Ishikawa (cell line): ENCODE data around the gene NOG.

ENCODE experiments used
- CEBPB ChIP-seq: IDR thresholded peaks from 2 replicates; pipeline ENCODE4 v1.6.1; 2012
- CREB1 ChIP-seq: IDR thresholded peaks from 2 replicates; pipeline ENCODE4 v1.6.1; 2012; ENCODE audit warnings: low read depth
- EGR1 ChIP-seq: IDR thresholded peaks from 2 replicates; pipeline ENCODE4 v1.6.1; 2012
- EP300 ChIP-seq: IDR thresholded peaks from 2 replicates; pipeline ENCODE4 v1.6.1; 2012; ENCODE audit warnings: borderline replicate concordance
- FOXM1 ChIP-seq: IDR thresholded peaks from 2 replicates; pipeline ENCODE4 v1.6.1; 2012; ENCODE audit warnings: low read depth, borderline replicate concordance
- NFIC ChIP-seq: IDR thresholded peaks from 2 replicates; pipeline ENCODE4 v1.6.1; 2012
- RAD21 ChIP-seq: IDR thresholded peaks from 2 replicates; pipeline ENCODE4 v1.6.1; 2012; ENCODE audit warnings: low read depth
- TAF1 ChIP-seq: IDR thresholded peaks from 2 replicates; pipeline ENCODE4 v1.6.1; 2012; ENCODE audit warnings: low read depth, mild to moderate bottlenecking
- TCF12 ChIP-seq: IDR thresholded peaks from 2 replicates; pipeline ENCODE4 v1.6.1; 2012; ENCODE audit warnings: low read depth
- TEAD4 ChIP-seq: IDR thresholded peaks from 2 replicates; pipeline ENCODE4 v1.6.1; 2012
- USF1 ChIP-seq: IDR thresholded peaks from 2 replicates; pipeline ENCODE4 v1.6.1; 2012
- YY1 ChIP-seq: IDR thresholded peaks from 2 replicates; pipeline ENCODE4 v1.6.1; 2012; ENCODE audit warnings: low read depth
- ZBTB7A ChIP-seq: IDR thresholded peaks from 2 replicates; pipeline ENCODE4 v1.6.1; 2012; ENCODE audit warnings: low read depth
- TF ChIP-seq, protein P1 (sequence below): IDR thresholded peaks from 2 replicates; pipeline ENCODE4 v1.6.1; 2012
- TF ChIP-seq, protein P2 (sequence below): IDR thresholded peaks from 2 replicates; pipeline ENCODE4 v1.6.1; 2012; ENCODE audit warnings: low read depth, mild to moderate bottlenecking

NOG gene

GRCh38 chr17:56602292-56603130 is 9.0 kb downstream of the NOG start:
- no peak for TF ChIP-seq TEAD4
- TF ChIP-seq CREB1: no peak
- no peak for TF ChIP-seq YY1
- TF ChIP-seq RAD21: no peak
- no peak for TF ChIP-seq TCF12
- no peak for TF ChIP-seq USF1
- no peak for TF ChIP-seq EGR1
- TF ChIP-seq, protein P1, sequence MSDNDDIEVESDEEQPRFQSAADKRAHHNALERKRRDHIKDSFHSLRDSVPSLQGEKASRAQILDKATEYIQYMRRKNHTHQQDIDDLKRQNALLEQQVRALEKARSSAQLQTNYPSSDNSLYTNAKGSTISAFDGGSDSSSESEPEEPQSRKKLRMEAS: no peak
- no peak for TF ChIP-seq ZBTB7A
- TF ChIP-seq EP300: no peak
- no peak for TF ChIP-seq TAF1
- TF ChIP-seq CEBPB: no peak
- TF ChIP-seq, protein P2, sequence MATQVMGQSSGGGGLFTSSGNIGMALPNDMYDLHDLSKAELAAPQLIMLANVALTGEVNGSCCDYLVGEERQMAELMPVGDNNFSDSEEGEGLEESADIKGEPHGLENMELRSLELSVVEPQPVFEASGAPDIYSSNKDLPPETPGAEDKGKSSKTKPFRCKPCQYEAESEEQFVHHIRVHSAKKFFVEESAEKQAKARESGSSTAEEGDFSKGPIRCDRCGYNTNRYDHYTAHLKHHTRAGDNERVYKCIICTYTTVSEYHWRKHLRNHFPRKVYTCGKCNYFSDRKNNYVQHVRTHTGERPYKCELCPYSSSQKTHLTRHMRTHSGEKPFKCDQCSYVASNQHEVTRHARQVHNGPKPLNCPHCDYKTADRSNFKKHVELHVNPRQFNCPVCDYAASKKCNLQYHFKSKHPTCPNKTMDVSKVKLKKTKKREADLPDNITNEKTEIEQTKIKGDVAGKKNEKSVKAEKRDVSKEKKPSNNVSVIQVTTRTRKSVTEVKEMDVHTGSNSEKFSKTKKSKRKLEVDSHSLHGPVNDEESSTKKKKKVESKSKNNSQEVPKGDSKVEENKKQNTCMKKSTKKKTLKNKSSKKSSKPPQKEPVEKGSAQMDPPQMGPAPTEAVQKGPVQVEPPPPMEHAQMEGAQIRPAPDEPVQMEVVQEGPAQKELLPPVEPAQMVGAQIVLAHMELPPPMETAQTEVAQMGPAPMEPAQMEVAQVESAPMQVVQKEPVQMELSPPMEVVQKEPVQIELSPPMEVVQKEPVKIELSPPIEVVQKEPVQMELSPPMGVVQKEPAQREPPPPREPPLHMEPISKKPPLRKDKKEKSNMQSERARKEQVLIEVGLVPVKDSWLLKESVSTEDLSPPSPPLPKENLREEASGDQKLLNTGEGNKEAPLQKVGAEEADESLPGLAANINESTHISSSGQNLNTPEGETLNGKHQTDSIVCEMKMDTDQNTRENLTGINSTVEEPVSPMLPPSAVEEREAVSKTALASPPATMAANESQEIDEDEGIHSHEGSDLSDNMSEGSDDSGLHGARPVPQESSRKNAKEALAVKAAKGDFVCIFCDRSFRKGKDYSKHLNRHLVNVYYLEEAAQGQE: no peak
- no peak for TF ChIP-seq FOXM1

GRCh38 chr17:56603486-56604238 is 10.2 kb downstream of the NOG start:
- no peak for TF ChIP-seq EGR1
- no peak for TF ChIP-seq RAD21
- no peak for TF ChIP-seq EP300
- TF ChIP-seq CEBPB: no peak
- TF ChIP-seq YY1: no peak
- TF ChIP-seq TCF12: no peak
- TF ChIP-seq, protein P1: no peak
- TF ChIP-seq CREB1: no peak
- no peak for TF ChIP-seq USF1
- TF ChIP-seq, protein P2: no peak
- TF ChIP-seq NFIC: no peak
- no peak for TF ChIP-seq TAF1
- no peak for TF ChIP-seq ZBTB7A
- TF ChIP-seq FOXM1: no peak
- no peak for TF ChIP-seq TEAD4

DNA sequence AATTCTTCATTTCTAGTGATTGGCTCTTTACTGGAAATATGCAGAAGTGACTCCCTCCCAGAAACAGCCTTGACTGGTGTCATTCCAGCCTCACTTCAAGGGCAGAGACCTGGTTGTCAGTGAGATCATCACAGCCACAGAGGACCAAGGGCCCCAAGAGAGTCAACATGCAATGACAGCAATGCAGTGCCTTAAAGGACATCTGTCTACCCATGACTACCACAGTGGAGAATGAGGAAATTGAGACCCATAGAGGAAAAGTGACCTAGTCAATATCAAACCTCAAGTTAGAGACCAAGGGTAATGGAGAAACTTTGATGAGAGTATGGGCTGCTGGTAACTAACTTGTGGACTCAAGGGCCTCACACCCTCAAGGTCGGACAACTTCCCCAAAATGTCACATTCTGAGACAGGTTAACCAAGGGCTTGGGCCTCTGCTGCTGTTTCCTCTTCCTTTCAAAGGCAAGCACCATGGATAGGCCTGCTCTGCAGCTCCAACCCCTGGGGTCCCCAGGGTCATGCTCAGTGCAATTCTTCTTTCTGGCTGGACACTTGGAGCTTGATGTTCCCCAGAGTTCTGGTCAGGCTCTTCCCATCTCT is 11.3 kb downstream of the NOG start:
- TF ChIP-seq ZBTB7A (no peak), TEAD4 (no peak)

DNA sequence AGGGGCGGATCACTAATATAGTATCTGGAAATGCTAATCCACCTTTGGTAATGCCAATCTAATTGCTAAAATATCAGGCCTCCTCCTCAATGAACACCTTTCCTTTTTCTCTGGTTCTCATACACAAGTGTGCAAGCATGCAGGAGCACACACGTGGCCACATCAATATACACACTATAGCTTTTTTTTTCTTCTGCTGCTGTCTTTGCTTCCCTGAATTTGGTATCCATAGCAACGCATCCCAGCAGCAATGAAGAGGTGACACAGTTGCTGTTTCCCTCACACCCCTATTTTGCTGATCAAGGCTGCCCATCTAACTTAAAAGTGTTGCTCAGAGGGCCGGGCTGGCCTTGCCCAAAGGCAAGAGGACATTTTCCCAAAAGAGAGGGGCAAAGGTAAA is 15.4 kb downstream of the NOG start:
- no peak for TF ChIP-seq CEBPB
- no peak for TF ChIP-seq CREB1
- no peak for TF ChIP-seq ZBTB7A
- no peak for TF ChIP-seq NFIC
- TF ChIP-seq FOXM1: no peak
- no peak for TF ChIP-seq TEAD4
- TF ChIP-seq TAF1: no peak
- TF ChIP-seq, protein P2: no peak
- TF ChIP-seq, protein P1: no peak
- no peak for TF ChIP-seq YY1
- no peak for TF ChIP-seq USF1
- TF ChIP-seq EP300: no peak
- TF ChIP-seq EGR1: no peak
- no peak for TF ChIP-seq RAD21
- TF ChIP-seq TCF12: no peak
